A673 (cell line): ENCODE measurements around the gene PPP6R1. TPM values are rescaled to one million over a fixed set of nuclear protein-coding genes. Genes with fewer than 3 reads are reported as not detected.

Source experiments
- BruUV-seq: library from RNA; stranded (reverse); fragments of 400-500 nt; replicated peaks from 2 replicates; lab custom pipeline; 2021; lab: Mats Ljungman, UMichigan
- CTCF ChIA-PET: fragments of 300-600 bp; sonication (Branson Sonifier 250); formaldehyde crosslinking; loops from one replicate; lab custom pipeline; 2022; ENCODE audit warnings: antibody characterized with exemption; lab: Charles Lee
- POLR2A ChIA-PET: fragments of 300-600 bp; sonication (Branson Sonifier 250); formaldehyde crosslinking; loops from one replicate; lab custom pipeline; 2022; ENCODE audit warnings: antibody characterized with exemption; ENCODE audit not compliant: low non-redundant PET; lab: Charles Lee
- DNase-seq: peaks from one replicate; pipeline ENCODE4 v3.0.0-alpha.2; 2015; ENCODE audit warnings: low spot score
- H3K27ac ChIP-seq: fragments of 200-600 bp; sonication (generic); 2 replicates; pipeline ENCODE4 v1.5.1; 2016; ENCODE audit warnings: mixed run types, low read depth, mild to moderate bottlenecking, mixed read lengths, antibody characterized with exemption, low read length; ENCODE audit not compliant: poor library complexity, severe bottlenecking
- H3K27me3 ChIP-seq: fragments of 200-600 bp; sonication (generic); replicated peaks from 2 replicates; pipeline ENCODE4 v1.6.1; 2017; ENCODE audit warnings: mixed run types, low read depth, mild to moderate bottlenecking, mixed read lengths, antibody characterized with exemption, low read length; ENCODE audit not compliant: insufficient read depth, poor library complexity
- H3K36me3 ChIP-seq: fragments of 200-600 bp; sonication (generic); 2 replicates; pipeline ENCODE4 v1.6.1; 2016; ENCODE audit warnings: mixed run types, mild to moderate bottlenecking, mixed read lengths, antibody characterized with exemption, low read length; ENCODE audit not compliant: insufficient read depth, poor library complexity, severe bottlenecking
- H3K4me1 ChIP-seq: fragments of 200-600 bp; sonication (generic); 2 replicates; pipeline ENCODE4 v1.6.1; 2017; ENCODE audit warnings: mixed run types, mild to moderate bottlenecking, mixed read lengths, antibody characterized with exemption, low read length; ENCODE audit not compliant: insufficient read depth, poor library complexity, severe bottlenecking
- H3K4me3 ChIP-seq: fragments of 200-600 bp; sonication (generic); 2 replicates; pipeline ENCODE4 v1.5.1; 2016; ENCODE audit warnings: low read depth, mixed run types, mild to moderate bottlenecking, mixed read lengths, low read length; ENCODE audit not compliant: poor library complexity, severe bottlenecking
- H3K9me3 ChIP-seq: fragments of 200-600 bp; sonication (generic); 2 replicates; pipeline ENCODE4 v1.6.1; 2016; ENCODE audit warnings: mixed run types, low read depth, mild to moderate bottlenecking, mixed read lengths, antibody characterized with exemption, low read length; ENCODE audit not compliant: poor library complexity, severe bottlenecking
- EZH2 ChIP-seq: fragments of 200-600 bp; sonication (generic); IDR thresholded peaks from 2 replicates; pipeline ENCODE4 v1.6.1; 2017; ENCODE audit warnings: borderline replicate concordance, low read depth, mild to moderate bottlenecking, mixed read lengths, antibody characterized with exemption, low read length; ENCODE audit not compliant: poor library complexity, severe bottlenecking
- intact Hi-C: fragments of 100-400 bp; cut with micrococcal nuclease; formaldehyde crosslinking; loops from one replicate; pipeline ENCODE4 v1.10.0; 2022; ENCODE audit not compliant: unreplicated experiment
- total RNA-seq: library from RNA; stranded (reverse); gene quantifications from 2 replicates; pipeline ENCODE4 v1.2.3, GENCODE V29; 2021
- TF ChIP-seq, protein P1 (sequence below): fragments of 300-800, 200-600 bp; sonication (generic); conservative IDR thresholded peaks from 2 replicates; pipeline ENCODE4 v1.5.1; 2017; ENCODE audit warnings: low read depth, mild to moderate bottlenecking, antibody characterized with exemption, low read length, moderate library complexity, mixed read lengths

PPP6R1 gene
- total RNA-seq, 1 experiment from 2014 or later: 108 TPM

DNA sequence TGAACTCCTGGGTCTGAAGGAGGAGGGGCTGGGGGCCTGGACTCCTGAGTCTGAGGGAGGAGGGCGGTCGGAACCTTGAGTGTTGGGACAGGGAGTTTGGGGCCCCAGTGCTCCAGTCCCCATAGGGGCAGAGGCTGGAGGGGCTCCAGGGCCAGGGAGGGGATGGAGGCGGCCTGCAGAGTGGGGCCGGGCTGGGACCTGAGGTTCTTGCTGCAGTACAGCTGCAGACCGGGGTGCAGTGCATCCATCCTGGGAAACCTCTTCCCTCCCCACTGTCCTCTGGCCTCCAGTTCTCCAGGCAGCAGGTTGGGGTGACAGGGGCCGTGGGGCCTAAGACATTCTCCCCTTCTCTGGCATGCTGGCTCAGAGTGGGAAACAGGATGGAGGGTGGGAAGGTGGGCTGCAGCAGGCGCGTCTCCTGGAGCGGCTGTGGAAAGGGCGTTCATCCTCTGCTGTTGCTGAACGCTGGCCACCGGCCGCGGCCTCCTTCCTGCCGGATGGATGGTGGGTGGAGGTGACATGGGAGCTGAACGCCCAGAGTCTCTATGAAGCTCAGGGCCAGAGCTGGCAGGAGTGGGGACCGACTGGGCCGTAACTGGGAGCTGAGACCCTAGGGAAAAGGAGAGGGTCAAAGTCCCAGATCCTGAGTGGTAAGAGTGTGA is 26.5 kb upstream of the PPP6R1 start:
- TF ChIP-seq EZH2: no peak
- TF ChIP-seq, protein P1, sequence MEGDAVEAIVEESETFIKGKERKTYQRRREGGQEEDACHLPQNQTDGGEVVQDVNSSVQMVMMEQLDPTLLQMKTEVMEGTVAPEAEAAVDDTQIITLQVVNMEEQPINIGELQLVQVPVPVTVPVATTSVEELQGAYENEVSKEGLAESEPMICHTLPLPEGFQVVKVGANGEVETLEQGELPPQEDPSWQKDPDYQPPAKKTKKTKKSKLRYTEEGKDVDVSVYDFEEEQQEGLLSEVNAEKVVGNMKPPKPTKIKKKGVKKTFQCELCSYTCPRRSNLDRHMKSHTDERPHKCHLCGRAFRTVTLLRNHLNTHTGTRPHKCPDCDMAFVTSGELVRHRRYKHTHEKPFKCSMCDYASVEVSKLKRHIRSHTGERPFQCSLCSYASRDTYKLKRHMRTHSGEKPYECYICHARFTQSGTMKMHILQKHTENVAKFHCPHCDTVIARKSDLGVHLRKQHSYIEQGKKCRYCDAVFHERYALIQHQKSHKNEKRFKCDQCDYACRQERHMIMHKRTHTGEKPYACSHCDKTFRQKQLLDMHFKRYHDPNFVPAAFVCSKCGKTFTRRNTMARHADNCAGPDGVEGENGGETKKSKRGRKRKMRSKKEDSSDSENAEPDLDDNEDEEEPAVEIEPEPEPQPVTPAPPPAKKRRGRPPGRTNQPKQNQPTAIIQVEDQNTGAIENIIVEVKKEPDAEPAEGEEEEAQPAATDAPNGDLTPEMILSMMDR: no peak
- Histone ChIP-seq H3K4me1 (peaks cover 11% of the 10 kb centered on the region), H3K36me3 (peaks cover 22% of the 10 kb centered on the region), H3K27ac (peak overlapping the region; percentile 76), H3K9me3 (no peaks in the 10 kb centered on the region), H3K27me3 (no peaks in the 10 kb centered on the region), H3K4me3 (peak overlapping the region; percentile 66)
- BruUV-seq: no TSS peak
- no peak for DNase-seq
- intact Hi-C loops: no loop called here
- ChIA-PET POLR2A (no interaction called here), CTCF (no interaction called here)

DNA sequence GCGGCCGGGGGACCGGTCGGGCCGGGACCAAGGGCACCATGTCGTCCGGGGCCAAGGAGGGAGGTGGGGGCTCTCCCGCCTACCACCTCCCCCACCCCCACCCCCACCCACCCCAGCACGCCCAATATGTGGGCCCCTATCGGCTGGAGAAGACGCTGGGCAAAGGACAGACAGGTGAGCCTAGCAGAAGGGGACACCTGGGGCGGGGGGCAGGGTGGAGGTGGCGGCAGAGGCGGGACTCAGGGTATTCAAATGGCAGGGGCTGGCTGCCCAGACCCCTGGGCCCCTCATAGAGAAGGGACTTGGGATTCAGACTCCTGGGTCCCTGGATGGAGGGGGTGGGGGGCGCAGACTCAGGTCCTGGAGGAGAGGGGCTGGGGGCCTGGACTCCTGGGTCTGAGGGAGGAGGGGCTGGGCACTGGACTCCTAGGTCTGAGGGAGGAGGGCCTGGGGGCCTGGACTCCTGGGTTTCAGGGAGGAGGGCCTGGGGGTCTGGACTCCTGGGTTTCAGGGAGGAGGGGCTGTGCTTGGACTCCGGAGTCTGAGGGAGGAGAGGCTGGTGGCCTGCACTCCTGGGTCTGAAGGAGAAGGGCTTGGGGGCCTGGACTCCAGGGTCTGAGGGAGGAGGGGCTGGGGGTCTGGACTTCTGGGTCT is 25.7 kb upstream of the PPP6R1 start:
- ChIA-PET CTCF (no interaction called here), POLR2A (no interaction called here)
- no peak for TF ChIP-seq EZH2
- TF ChIP-seq, protein P1: no peak
- no peak for DNase-seq
- peak overlapping the region; percentile 66 for H3K4me3 ChIP-seq
- H3K9me3 ChIP-seq: no peaks in the 10 kb centered on the region
- H3K27me3 ChIP-seq: no peaks in the 10 kb centered on the region
- H3K27ac ChIP-seq: peak overlapping the region; percentile 76
- H3K4me1 ChIP-seq: peaks cover 12% of the 10 kb centered on the region
- intact Hi-C loops: no loop called here
- no TSS peak for BruUV-seq
- H3K36me3 ChIP-seq: peaks cover 14% of the 10 kb centered on the region

DNA sequence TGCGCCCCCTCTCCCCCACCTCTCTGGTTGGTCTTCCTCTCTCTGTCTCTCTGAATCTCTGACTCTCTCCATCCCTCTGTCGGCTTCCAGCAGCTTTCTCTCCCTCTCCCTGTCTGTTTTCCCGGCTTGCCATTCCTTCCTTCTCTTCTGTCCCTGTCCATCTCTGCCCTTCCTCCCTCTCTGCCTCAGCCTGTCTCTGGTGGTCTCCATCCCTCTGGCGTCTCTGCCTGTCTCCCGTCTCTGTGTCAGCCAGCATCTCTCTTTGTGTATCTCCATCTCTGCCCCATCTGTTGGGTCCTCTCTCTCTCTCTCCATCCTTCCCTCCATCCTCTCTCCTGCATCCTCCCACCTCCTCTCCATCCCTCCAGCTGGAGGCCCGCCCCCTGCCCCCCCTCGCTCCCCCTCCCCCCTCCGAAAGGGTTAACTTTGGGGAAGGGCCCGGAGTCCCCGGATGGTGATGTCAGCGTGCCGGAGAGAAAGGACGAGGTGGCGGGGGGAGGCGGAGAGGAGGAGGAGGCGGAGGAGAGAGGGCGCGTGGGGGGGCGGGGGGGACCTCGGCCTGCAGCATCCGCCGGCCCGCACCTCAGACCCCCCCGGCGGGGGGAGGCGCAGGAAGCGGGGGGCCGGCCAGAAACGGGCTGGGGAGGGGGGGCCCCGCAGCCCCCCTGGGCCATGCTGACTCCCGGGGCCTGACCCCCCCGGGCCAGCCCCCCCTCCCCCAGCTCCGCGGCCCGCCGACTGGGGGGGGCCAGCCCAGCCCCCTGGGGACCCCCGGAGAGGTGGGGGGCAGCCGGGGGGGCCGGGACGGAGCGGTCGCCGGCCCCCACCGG is 24.9 kb upstream of the PPP6R1 start, which contains the start of gene BRSK1:
TSS of gene BRSK1 (plus strand) at position 450 of the 830 bp plus-strand sequence. CDS start 446 bp downstream, outside the sequence.
- TF ChIP-seq, protein P1: no peak
- BruUV-seq: no TSS peak
- ChIA-PET POLR2A (no interaction called here), CTCF (no interaction called here)
- H3K9me3 ChIP-seq: no peaks in the 10 kb centered on the region
- peak within 1 kb of the TSS; percentile 66 for H3K4me3 ChIP-seq
- peaks cover 7% of the 10 kb centered on the region for H3K36me3 ChIP-seq
- DNase-seq: peak; percentile 90
- no peaks in the 10 kb centered on the region for H3K27me3 ChIP-seq
- peak within 1 kb of the TSS; percentile 76 for H3K27ac ChIP-seq
- intact Hi-C loops: no loop called here
- peaks cover 12% of the 10 kb centered on the region for H3K4me1 ChIP-seq
